GM21786 (cell line): Measurements from ENCODE around the gene RBM47.

Experiments
- ATAC-seq: cut with Tn5 transposase; IDR thresholded peaks from one replicate; pipeline ENCODE4 v1.9.1; 2021; ENCODE audit not compliant: unreplicated experiment

Gene RBM47

GRCh38 chr4:40502220-40502619 is 127.4 kb downstream of the RBM47 start:
- ATAC-seq = no peak

- no peak for ATAC-seq
Observed at GRCh38 chr4:40500781-40501180, 128.9 kb downstream of the RBM47 start.

GRCh38 chr4:40493160-40493559 is 136.5 kb downstream of the RBM47 start:
- no peak for ATAC-seq

- no peak for ATAC-seq
Observed at GRCh38 chr4:40492691-40493090, 137.0 kb downstream of the RBM47 start.

GRCh38 chr4:40490481-40490880 is 139.2 kb downstream of the RBM47 start:
- ATAC-seq = no peak

GRCh38 chr4:40489961-40490360 is 139.7 kb downstream of the RBM47 start:
- no peak for ATAC-seq

- no peak for ATAC-seq
Observed at GRCh38 chr4:40486534-40486933, 143.1 kb downstream of the RBM47 start.

- no peak for ATAC-seq
Observed at GRCh38 chr4:40484346-40485090, 145.1 kb downstream of the RBM47 start.

- ATAC-seq = no peak
Observed at GRCh38 chr4:40482985-40483647, 146.5 kb downstream of the RBM47 start.

GRCh38 chr4:40481977-40482376 is 147.7 kb downstream of the RBM47 start:
- no peak for ATAC-seq

GRCh38 chr4:40480291-40480690 is 149.4 kb downstream of the RBM47 start:
- ATAC-seq = no peak

GRCh38 chr4:40479378-40479777 is 150.3 kb downstream of the RBM47 start:
- no peak for ATAC-seq

- no peak for ATAC-seq
Observed at GRCh38 chr4:40475609-40476008, 154.1 kb downstream of the RBM47 start.

GRCh38 chr4:40473578-40474388 is 155.9 kb downstream of the RBM47 start:
- peak; percentile 80 for ATAC-seq

GRCh38 chr4:40471923-40472322 is 157.7 kb downstream of the RBM47 start:
- ATAC-seq = no peak

GRCh38 chr4:40466789-40467188 is 162.9 kb downstream of the RBM47 start:
- ATAC-seq = no peak

GRCh38 chr4:40462326-40462725 is 167.3 kb downstream of the RBM47 start:
- peak; percentile 80 for ATAC-seq

- ATAC-seq = no peak
Observed at GRCh38 chr4:40461879-40462278, 167.8 kb downstream of the RBM47 start.

GRCh38 chr4:40461062-40461461 is 168.6 kb downstream of the RBM47 start:
- no peak for ATAC-seq

GRCh38 chr4:40458683-40459082 is 171.0 kb downstream of the RBM47 start:
- no peak for ATAC-seq

GRCh38 chr4:40458109-40458508 is 171.6 kb downstream of the RBM47 start:
- ATAC-seq = peak; percentile 37
